ENCODE results near the gene KCNQ1. TPM values are rescaled to one million over a fixed set of nuclear protein-coding genes. Genes with fewer than 3 reads are reported as not detected.

Gene KCNQ1
- polyA plus RNA-seq, 1 of the 3 experiments (the other 2 are of a cell fraction) = 0.05 TPM

- H3K4me3 ChIP-seq (ENCODE audit: low read depth in 2 of 2, low read length in 1 of 2) = no peak overlapping the region
- no peaks in the 10 kb centered on the region for H3F3A ChIP-seq (replicated peaks; ENCODE audit: insufficient read depth)
- H3K9me2 ChIP-seq = no peaks in the 10 kb centered on the region
- no peak overlapping the region for H3K9ac ChIP-seq
- no peak overlapping the region for H3K27ac ChIP-seq (ENCODE audit: low read depth in 2 of 2, low read length in 1 of 2)
- ChIA-PET POLR2A (no interaction called here), CTCF (interaction anchor here (0.9 to 2.5 kb wide), 6 partner anchors 11 to 185 kb away, joined by 3 to 10 read pairs (median 6); no protein-coding TSS in a partner anchor)
- no peak for TF ChIP-seq EZH2phosphoT487 (IDR thresholded peaks at IDR 0.05; ENCODE audit: borderline replicate concordance, low read depth)
- TF ChIP-seq RCOR1 (IDR thresholded peaks at IDR 0.05; ENCODE audit: low read length) = no peak
- no peak for TF ChIP-seq POLR2AphosphoS5 (IDR thresholded peaks at IDR 0.05; ENCODE audit: low read depth, low read length)
- TF ChIP-seq, protein P1, sequence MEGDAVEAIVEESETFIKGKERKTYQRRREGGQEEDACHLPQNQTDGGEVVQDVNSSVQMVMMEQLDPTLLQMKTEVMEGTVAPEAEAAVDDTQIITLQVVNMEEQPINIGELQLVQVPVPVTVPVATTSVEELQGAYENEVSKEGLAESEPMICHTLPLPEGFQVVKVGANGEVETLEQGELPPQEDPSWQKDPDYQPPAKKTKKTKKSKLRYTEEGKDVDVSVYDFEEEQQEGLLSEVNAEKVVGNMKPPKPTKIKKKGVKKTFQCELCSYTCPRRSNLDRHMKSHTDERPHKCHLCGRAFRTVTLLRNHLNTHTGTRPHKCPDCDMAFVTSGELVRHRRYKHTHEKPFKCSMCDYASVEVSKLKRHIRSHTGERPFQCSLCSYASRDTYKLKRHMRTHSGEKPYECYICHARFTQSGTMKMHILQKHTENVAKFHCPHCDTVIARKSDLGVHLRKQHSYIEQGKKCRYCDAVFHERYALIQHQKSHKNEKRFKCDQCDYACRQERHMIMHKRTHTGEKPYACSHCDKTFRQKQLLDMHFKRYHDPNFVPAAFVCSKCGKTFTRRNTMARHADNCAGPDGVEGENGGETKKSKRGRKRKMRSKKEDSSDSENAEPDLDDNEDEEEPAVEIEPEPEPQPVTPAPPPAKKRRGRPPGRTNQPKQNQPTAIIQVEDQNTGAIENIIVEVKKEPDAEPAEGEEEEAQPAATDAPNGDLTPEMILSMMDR (IDR thresholded peaks at IDR 0.05) = no peak
- TF ChIP-seq SMC3 (IDR thresholded peaks at IDR 0.05; ENCODE audit: low read depth, low read length) = no peak
- TF ChIP-seq USF1 (IDR thresholded peaks at IDR 0.05; ENCODE audit: borderline replicate concordance, low read depth) = no peak
- no peak for TF ChIP-seq FOXM1 (IDR thresholded peaks at IDR 0.05; ENCODE audit: low read depth)
- TF ChIP-seq MAX (IDR thresholded peaks at IDR 0.05; ENCODE audit: low read depth) = no peak
- no peak for TF ChIP-seq ELF1 (IDR thresholded peaks at IDR 0.05)
- TF ChIP-seq, protein P2, sequence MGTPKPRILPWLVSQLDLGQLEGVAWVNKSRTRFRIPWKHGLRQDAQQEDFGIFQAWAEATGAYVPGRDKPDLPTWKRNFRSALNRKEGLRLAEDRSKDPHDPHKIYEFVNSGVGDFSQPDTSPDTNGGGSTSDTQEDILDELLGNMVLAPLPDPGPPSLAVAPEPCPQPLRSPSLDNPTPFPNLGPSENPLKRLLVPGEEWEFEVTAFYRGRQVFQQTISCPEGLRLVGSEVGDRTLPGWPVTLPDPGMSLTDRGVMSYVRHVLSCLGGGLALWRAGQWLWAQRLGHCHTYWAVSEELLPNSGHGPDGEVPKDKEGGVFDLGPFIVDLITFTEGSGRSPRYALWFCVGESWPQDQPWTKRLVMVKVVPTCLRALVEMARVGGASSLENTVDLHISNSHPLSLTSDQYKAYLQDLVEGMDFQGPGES (IDR thresholded peaks at IDR 0.05; ENCODE audit: low read depth, low read length) = no peak
- TF ChIP-seq YY1 (IDR thresholded peaks at IDR 0.05; ENCODE audit: low read depth) = no peak
- no peak for TF ChIP-seq TEAD4 (IDR thresholded peaks at IDR 0.05; ENCODE audit: borderline replicate concordance, insufficient read depth)
- no peak for TF ChIP-seq CHD2 (IDR thresholded peaks at IDR 0.05; ENCODE audit: low read length, partially characterized antibody)
- TF ChIP-seq SIN3A (IDR thresholded peaks at IDR 0.05; ENCODE audit: borderline replicate concordance, low read depth, low read length) = no peak
- no peaks in the 10 kb centered on the region for H3K9me3 ChIP-seq
- H3K27me3 ChIP-seq (ENCODE audit: insufficient read depth) = no peaks in the 10 kb centered on the region
- no peaks in the 10 kb centered on the region for H3K36me3 ChIP-seq (replicated peaks in 1 of 2; ENCODE audit: control insufficient read depth in 1 of 2, insufficient read depth in 2 of 2, low read length in 1 of 2)
- no peak overlapping the region for H3K4me2 ChIP-seq
- peaks cover 3% of the 10 kb centered on the region for H4K20me1 ChIP-seq (ENCODE audit: insufficient read depth)
- DNase-seq = no peak
- peaks cover 0 to 48% of the 10 kb centered on the region in 2 experiments; a peak in 1 of 4 replicates for H3K4me1 ChIP-seq (ENCODE audit: control insufficient read depth in 1 of 2, insufficient read depth in 2 of 2, low read depth in 1 of 2, low read length in 1 of 2)
- no peak overlapping the region for H2AFZ ChIP-seq (ENCODE audit: low read depth)
- H3K79me2 ChIP-seq (ENCODE audit: insufficient read depth) = peaks cover 11% of the 10 kb centered on the region
- WGBS (ENCODE audit: low lambda C conversion rate) = 57% methylated on average over 13 of the region's 16 CpGs
Measured at GRCh38 chr11:2703363-2704141, 258.7 kb downstream of the KCNQ1 start.

Measured in SK-N-SH (cell line).